K562 (cell line): ENCODE measurements around the gene HARS1. TPM values are rescaled to one million over a fixed set of nuclear protein-coding genes. Genes with fewer than 3 reads are reported as not detected.

Source experiments
- ATAC-seq: fragments of 200-7000 bp; cut with Tn5 transposase; 3 replicates; pipeline ENCODE4 v1.9.1; 2020; ENCODE audit warnings: moderate library complexity
- BruUV-seq: library from RNA; stranded (reverse); fragments of 400-500 nt; replicated peaks from 2 replicates; lab custom pipeline; 2021; lab: Mats Ljungman, UMichigan
- CTCF ChIA-PET: fragments of 300-600 bp; formaldehyde crosslinking; extraction: SDS; loops from one replicate; lab custom pipeline; 2021; ENCODE audit warnings: low intra/inter-chr PET ratio; lab: Yijun Ruan, JAX
- POLR2A ChIA-PET: fragments of 300-600, 350-650 bp; sonication (Branson Sonifier 250); formaldehyde crosslinking; extraction: SDS; loops from one replicate; lab custom pipeline; 2021; ENCODE audit warnings: antibody characterized with exemption, inconsistent platforms; lab: Yijun Ruan, JAX
- DNase-seq, 4 experiments: peaks; one replicate each; pipeline versions ENCODE4 v3.0.0 to v3.0.0-alpha.2; 2011 to 2018; ENCODE audit warnings: low spot score in 3 of 4, mixed read lengths in 3 of 4; ENCODE audit errors: extremely low read depth in 1 of 4
- FAIRE-seq: peaks from 2 replicates; lab custom pipeline; 2011; peaks lifted over from hg19 to GRCh38; lab: Jason Lieb, UNC
- H2AFZ ChIP-seq: 2 replicates; pipeline ENCODE4 v1.6.0; 2011; ENCODE audit warnings: low read depth, low read length, control low read depth, inconsistent platforms
- H3K27ac ChIP-seq: fragments of 200-600 bp; 3 replicates; pipeline ENCODE4 v1.8.0; 2011; ENCODE audit warnings: low read depth, mild to moderate bottlenecking, control low read depth, inconsistent platforms, low read length, moderate library complexity, mixed read lengths; ENCODE audit errors: extremely low read depth
- H3K27me3 ChIP-seq, 2 experiments: fragments of 300-600 bp in 1 of 2; 2 replicates in 1 of 2; 3 replicates in 1 of 2; pipeline versions ENCODE4 v1.6.0 to v1.8.0; 2011; ENCODE audit warnings: inconsistent platforms in 2 of 2, low read length in 2 of 2, mild to moderate bottlenecking in 1 of 2, mixed read lengths in 1 of 2, moderate library complexity in 1 of 2; ENCODE audit not compliant: control insufficient read depth in 2 of 2, insufficient read depth in 2 of 2
- H3K36me3 ChIP-seq: fragments of 300-600 bp; 3 replicates; pipeline ENCODE4 v1.8.0; 2011; ENCODE audit warnings: mild to moderate bottlenecking, low read length, inconsistent platforms; ENCODE audit not compliant: control insufficient read depth, insufficient read depth
- H3K4me1 ChIP-seq, 2 experiments: fragments of 200-600 bp in 1 of 2; replicated peaks in 1 of 2; 2 replicates in 1 of 2; 3 replicates in 1 of 2; pipeline versions ENCODE4 v1.5.1 to v1.8.0; 2011; ENCODE audit warnings: inconsistent platforms in 2 of 2, low read length in 2 of 2, mild to moderate bottlenecking in 1 of 2, mixed read lengths in 1 of 2, moderate library complexity in 1 of 2; ENCODE audit not compliant: control insufficient read depth in 2 of 2, insufficient read depth in 2 of 2
- H3K4me2 ChIP-seq: 2 replicates; pipeline ENCODE4 v1.6.1; 2011; ENCODE audit warnings: low read length, control low read depth, inconsistent platforms, mixed read lengths; ENCODE audit not compliant: insufficient read depth
- H3K4me3 ChIP-seq: fragments of 200-600 bp; sonication (generic), shearing (Covaris generic); 2 replicates; pipeline ENCODE4 v1.5.1; 2016; ENCODE audit warnings: control low read depth, inconsistent platforms
- H3K79me2 ChIP-seq: fragments of 200-600 bp; 3 replicates; pipeline ENCODE4 v1.8.0; 2011; ENCODE audit warnings: low read length, inconsistent platforms; ENCODE audit not compliant: control insufficient read depth, insufficient read depth
- H3K9ac ChIP-seq, 2 experiments: 2 replicates each; pipeline versions ENCODE4 v1.6.0 to v1.6.1; 2011; ENCODE audit warnings: low read depth in 2 of 2, low read length in 2 of 2, control low read depth in 1 of 2, inconsistent platforms in 1 of 2, mild to moderate bottlenecking in 1 of 2, mixed read lengths in 1 of 2; ENCODE audit not compliant: insufficient read depth in 1 of 2
- H3K9me1 ChIP-seq: one replicate; pipeline ENCODE4 v1.6.0; 2011; ENCODE audit warnings: inconsistent platforms, mild to moderate bottlenecking, low read length, moderate library complexity; ENCODE audit not compliant: control insufficient read depth, insufficient read depth
- H3K9me3 ChIP-seq: replicated peaks from 2 replicates; pipeline ENCODE4 v1.5.1; 2011; ENCODE audit warnings: low read depth, low read length, inconsistent platforms; ENCODE audit not compliant: control insufficient read depth, insufficient read depth
- H4K20me1 ChIP-seq: replicated peaks from 2 replicates; pipeline ENCODE4 v1.6.1; 2011; ENCODE audit warnings: low read length, inconsistent platforms, mixed read lengths; ENCODE audit not compliant: control insufficient read depth, insufficient read depth
- CREB3L1 ChIP-seq: fragments of 450-650 bp; IDR thresholded peaks from 2 replicates; pipeline ENCODE4 v1.6.1; 2014; ENCODE audit warnings: low read depth, mild to moderate bottlenecking, moderate library complexity, borderline replicate concordance
- EZH2 ChIP-seq: IDR thresholded peaks from 2 replicates; pipeline ENCODE4 v1.6.1; 2012; ENCODE audit warnings: low read depth, mild to moderate bottlenecking, inconsistent platforms, low read length, borderline replicate concordance
- GABPA ChIP-seq: fragments of 200-800 bp; sonication (Bioruptor generic); conservative IDR thresholded peaks from 2 replicates; pipeline ENCODE4 v1.6.1; 2016; ENCODE audit warnings: low read depth, missing genetic modification characterization, missing compliant biosample characterization
- KAT2B ChIP-seq: IDR thresholded peaks from one replicate; pipeline ENCODE4 v1.6.1; 2012; ENCODE audit warnings: low read depth, mild to moderate bottlenecking, control low read depth, inconsistent platforms, low read length, moderate library complexity
- KLF16 ChIP-seq: IDR thresholded peaks from 2 replicates; pipeline ENCODE4 v1.6.1; 2016; ENCODE audit warnings: antibody characterized with exemption
- PCBP1 ChIP-seq: fragments of 200-400 bp; formaldehyde crosslinking; IDR thresholded peaks from 2 replicates; pipeline ENCODE4 v1.6.1; 2018; ENCODE audit warnings: mild to moderate bottlenecking, low read depth, low read length; ENCODE audit not compliant: poor library complexity, severe bottlenecking
- STAT5A ChIP-seq: IDR thresholded peaks from 2 replicates; pipeline ENCODE4 v1.6.1; 2012; ENCODE audit warnings: low read length, inconsistent platforms, borderline replicate concordance
- TBL1XR1 ChIP-seq, 2 experiments: IDR thresholded peaks; 2 replicates each; pipeline ENCODE4 v1.6.1; 2012; ENCODE audit warnings: improper control_type of control experiment in 2 of 2, low read length in 2 of 2, mild to moderate bottlenecking in 1 of 2
- TGIF2 ChIP-seq: sonication (generic); formaldehyde crosslinking; IDR thresholded peaks from 2 replicates; pipeline ENCODE4 v1.8.1; 2022; ENCODE audit warnings: mild to moderate bottlenecking, missing genetic modification reagents, moderate library complexity
- THRAP3 ChIP-seq: fragments of 450-650 bp; IDR thresholded peaks from 2 replicates; pipeline ENCODE4 v1.6.1; 2016; ENCODE audit warnings: mild to moderate bottlenecking, inconsistent platforms, borderline replicate concordance
- WGBS: fragments of 100-300 bp; shearing (Covaris generic); methylation state at CpG from one replicate; pipeline ENCODE4 v1.1.6; 2016; ENCODE audit warnings: low coverage, mixed read lengths; ENCODE audit not compliant: insufficient coverage; ENCODE audit errors: missing lambda C conversion rate; 5-methylcytosine and 5-hydroxymethylcytosine counted together
- in situ Hi-C: fragments of 300-500 bp; cut with MboI; formaldehyde crosslinking; loops from 4 replicates; pipeline ENCODE4 v1.15.0; 2018; ENCODE audit warnings: inconsistent platforms, mixed read lengths
- intact Hi-C: fragments of 100-400 bp; cut with micrococcal nuclease; formaldehyde crosslinking; loops from 2 replicates; pipeline ENCODE4 v1.14.2; 2022
- polyA plus RNA-seq, 8 experiments: library from polyadenylated mRNA; depleted of rRNA in 4 of 8; stranded (reverse) in 5 of 8; unstranded in 3 of 8; fragments of >200 nt; fragmentation: Nextera tagmentation in 2 of 8; fragmentation: Illumina TruSeq in 1 of 8; extraction: Ambion mirVana in 2 of 8; extraction: Trizol in 1 of 8; gene quantifications; 2 replicates each; pipeline versions ENCODE4 v1.2.1 to v1.2.3, GENCODE V29; 2011 to 2014; ENCODE audit warnings: inconsistent platforms in 1 of 8, missing spikeins in 1 of 8
- total RNA-seq, 7 experiments: library from RNA; depleted of rRNA in 6 of 7; stranded (reverse); fragments of >200 nt in 6 of 7; fragmentation: Illumina TruSeq in 2 of 7; extraction: Trizol in 2 of 7; gene quantifications; 2 replicates each; pipeline versions ENCODE4 v1.2.1 to v1.2.3, GENCODE V29; 2011 to 2021; ENCODE audit warnings: low replicate concordance in 1 of 7
- TF ChIP-seq, protein P1 (sequence below): IDR thresholded peaks from 2 replicates; pipeline ENCODE4 v1.6.1; 2016; ENCODE audit warnings: missing genetic modification characterization, missing compliant biosample characterization

HARS1 gene
- total and polyA plus RNA-seq, 9 of the 15 experiments (the other 6 are each of a cell fraction or from before 2014, with no cell fraction given) = 13.5 to 88.5 (median 75.2) TPM

GRCh38 chr5:140711794-140712193 lies 20.6 kb upstream of the HARS1 start:
- Histone ChIP-seq H3K36me3 (peaks cover 9% of the 10 kb centered on the region; the same call in 2 of the 3 replicates), H3K27ac (peak overlapping the region; percentile 99; the same call in 2 of the 3 replicates), H3K9me3 (no peaks in the 10 kb centered on the region), H3K4me1 (peaks cover 0 to 10% of the 10 kb centered on the region in 2 experiments; a peak in 4 of 5 replicates), H4K20me1 (no peaks in the 10 kb centered on the region), H3K9ac (peak overlapping the region in 1 of 2 experiments; percentile 92; a peak in 2 of 4 replicates), H3K79me2 (no peaks in the 10 kb centered on the region), H3K9me1 (no peaks in the 10 kb centered on the region), H3K4me3 (peak overlapping the region; percentile 68), H3K27me3 (no peaks in the 10 kb centered on the region), H3K4me2 (no peak overlapping the region), H2AFZ (0 out of 2 replicates have a peak overlapping the region, but pooled peaks have one; percentile 94)
- intact Hi-C loops (loop anchor here (1.0 to 10.0 kb wide), 7 partner anchors 8 to 597 kb away; partner anchors contain the start of genes ANKHD1, PURA and TMCO6), in situ Hi-C loops (loop anchor here (5.0 kb wide), 1 partner anchor 344 kb away; no protein-coding TSS in a partner anchor)
- BruUV-seq = no TSS peak
- ATAC-seq (no peak), FAIRE-seq (no peak), DNase-seq (no peak)
- POLR2A ChIA-PET = interaction anchor here (0.9 to 2.6 kb wide), 12 partner anchors 10 to 366 kb away, joined by 3 to 34 read pairs (median 4); partner anchors contain the start of genes EIF4EBP3, HARS1, HARS2 and ZMAT2
- 5% methylated on average over 1 of the region's 1 CpG for WGBS
- no peak for TF ChIP-seq KAT2B
- TF ChIP-seq PCBP1 = no peak
- TF ChIP-seq EZH2 = no peak
- TF ChIP-seq STAT5A = no peak
- TF ChIP-seq CREB3L1 = no peak
- TF ChIP-seq, protein P1, sequence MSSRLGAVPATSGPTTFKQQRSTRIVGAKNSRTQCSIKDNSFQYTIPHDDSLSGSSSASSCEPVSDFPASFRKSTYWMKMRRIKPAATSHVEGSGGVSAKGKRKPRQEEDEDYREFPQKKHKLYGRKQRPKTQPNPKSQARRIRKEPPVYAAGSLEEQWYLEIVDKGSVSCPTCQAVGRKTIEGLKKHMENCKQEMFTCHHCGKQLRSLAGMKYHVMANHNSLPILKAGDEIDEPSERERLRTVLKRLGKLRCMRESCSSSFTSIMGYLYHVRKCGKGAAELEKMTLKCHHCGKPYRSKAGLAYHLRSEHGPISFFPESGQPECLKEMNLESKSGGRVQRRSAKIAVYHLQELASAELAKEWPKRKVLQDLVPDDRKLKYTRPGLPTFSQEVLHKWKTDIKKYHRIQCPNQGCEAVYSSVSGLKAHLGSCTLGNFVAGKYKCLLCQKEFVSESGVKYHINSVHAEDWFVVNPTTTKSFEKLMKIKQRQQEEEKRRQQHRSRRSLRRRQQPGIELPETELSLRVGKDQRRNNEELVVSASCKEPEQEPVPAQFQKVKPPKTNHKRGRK = peak; percentile 91
- no peak for TF ChIP-seq TBL1XR1 (IDR thresholded peaks at IDR 0.05; ENCODE audit: low read length in 2 of 2)
- no peak for TF ChIP-seq TGIF2 (CRISPR knock-in tag)
- peak; percentile 21; the same call in 1 of the 2 replicates for TF ChIP-seq GABPA (tag)
- TF ChIP-seq THRAP3 = 0 out of 2 replicates have a peak, but pooled peaks have one; percentile 29
- TF ChIP-seq KLF16 = no peak
- CTCF ChIA-PET = no interaction called here
